Endothelial cell (in vitro differentiated cells): ENCODE data around the gene NOL4L. TPM values are rescaled to one million over a fixed set of nuclear protein-coding genes. Genes with fewer than 3 reads are reported as not detected.

Experiments
- DNase-seq: peaks from one replicate; pipeline ENCODE4 v3.0.0; 2021; ENCODE audit warnings: low spot score
- H3K27ac Mint-ChIP-seq: one replicate; pipeline ENCODE4 v1.8.0; 2021; ENCODE audit warnings: mixed read lengths, inconsistent platforms; ENCODE audit not compliant: unreplicated experiment
- H3K27me3 Mint-ChIP-seq: one replicate; pipeline ENCODE4 v1.8.0; 2021; ENCODE audit warnings: mild to moderate bottlenecking, moderate library complexity, mixed read lengths, inconsistent platforms; ENCODE audit not compliant: unreplicated experiment
- H3K36me3 Mint-ChIP-seq: one replicate; pipeline ENCODE4 v1.8.0; 2021; ENCODE audit warnings: mild to moderate bottlenecking, low read depth, mixed read lengths, inconsistent platforms; ENCODE audit not compliant: unreplicated experiment
- H3K4me1 Mint-ChIP-seq: one replicate; pipeline ENCODE4 v1.8.0; 2021; ENCODE audit warnings: mild to moderate bottlenecking, mixed read lengths, inconsistent platforms; ENCODE audit not compliant: unreplicated experiment
- H3K4me3 Mint-ChIP-seq: one replicate; pipeline ENCODE4 v1.8.0; 2021; ENCODE audit warnings: mild to moderate bottlenecking, mixed read lengths, inconsistent platforms; ENCODE audit not compliant: unreplicated experiment
- H3K9me3 Mint-ChIP-seq: one replicate; pipeline ENCODE4 v1.8.0; 2021; ENCODE audit warnings: mixed read lengths, inconsistent platforms; ENCODE audit not compliant: unreplicated experiment
- total RNA-seq: library from RNA; stranded (reverse); fragmentation: NEBNext Ultra II Directional; extraction: Animal tissue kit (Norgen Biotek cat#: 25700); gene quantifications from one replicate; pipeline ENCODE4 v1.2.1, GENCODE V29; 2021; ENCODE audit not compliant: unreplicated experiment
- TF ChIP-seq, protein P1 (sequence below): fragments of 200-600 bp; sonication (generic); IDR thresholded peaks from one replicate; pipeline ENCODE4 v1.5.0; 2021; ENCODE audit warnings: antibody characterized with exemption; ENCODE audit not compliant: unreplicated experiment

The NOL4L gene
- total RNA-seq, 1 donor from 2014 or later = 150 TPM

DNA sequence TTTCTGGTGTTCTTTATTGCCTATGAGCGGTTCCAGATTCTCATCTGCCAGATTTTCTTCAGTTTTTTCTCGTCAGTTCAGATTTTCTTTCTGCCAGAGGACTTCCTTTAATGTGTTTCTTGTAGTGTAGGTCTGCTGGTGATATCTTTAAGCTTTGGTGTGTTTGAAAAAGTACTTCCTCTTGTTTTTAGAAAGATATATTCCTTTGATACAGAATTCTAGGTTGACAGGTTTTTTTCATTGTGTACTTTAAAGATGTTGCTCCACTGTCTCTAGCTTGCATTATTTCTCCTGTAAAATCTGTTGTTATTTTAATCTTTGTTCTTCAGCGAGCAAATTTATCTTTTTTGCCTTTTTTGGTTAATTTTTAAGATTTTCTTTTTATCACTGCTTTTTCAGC is 190.1 kb downstream of the NOL4L start:
- Mint-ChIP-seq H3K4me3 (no peak overlapping the region), H3K4me1 (peaks cover 5% of the 10 kb centered on the region), H3K27ac (no peak overlapping the region), H3K9me3 (no peaks in the 10 kb centered on the region), H3K36me3 (peaks cover 7% of the 10 kb centered on the region), H3K27me3 (no peaks in the 10 kb centered on the region)
- DNase-seq = no peak
- TF ChIP-seq, protein P1, sequence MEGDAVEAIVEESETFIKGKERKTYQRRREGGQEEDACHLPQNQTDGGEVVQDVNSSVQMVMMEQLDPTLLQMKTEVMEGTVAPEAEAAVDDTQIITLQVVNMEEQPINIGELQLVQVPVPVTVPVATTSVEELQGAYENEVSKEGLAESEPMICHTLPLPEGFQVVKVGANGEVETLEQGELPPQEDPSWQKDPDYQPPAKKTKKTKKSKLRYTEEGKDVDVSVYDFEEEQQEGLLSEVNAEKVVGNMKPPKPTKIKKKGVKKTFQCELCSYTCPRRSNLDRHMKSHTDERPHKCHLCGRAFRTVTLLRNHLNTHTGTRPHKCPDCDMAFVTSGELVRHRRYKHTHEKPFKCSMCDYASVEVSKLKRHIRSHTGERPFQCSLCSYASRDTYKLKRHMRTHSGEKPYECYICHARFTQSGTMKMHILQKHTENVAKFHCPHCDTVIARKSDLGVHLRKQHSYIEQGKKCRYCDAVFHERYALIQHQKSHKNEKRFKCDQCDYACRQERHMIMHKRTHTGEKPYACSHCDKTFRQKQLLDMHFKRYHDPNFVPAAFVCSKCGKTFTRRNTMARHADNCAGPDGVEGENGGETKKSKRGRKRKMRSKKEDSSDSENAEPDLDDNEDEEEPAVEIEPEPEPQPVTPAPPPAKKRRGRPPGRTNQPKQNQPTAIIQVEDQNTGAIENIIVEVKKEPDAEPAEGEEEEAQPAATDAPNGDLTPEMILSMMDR = no peak

Other genes with a start within 250 kb of the NOL4L start
- 90.8 TPM for gene ASXL1, start 227.0 kb downstream of the NOL4L start, total RNA-seq
- not detected for gene C20orf203, start 88.6 kb upstream of the NOL4L start, total RNA-seq
- gene COMMD7, start 158.1 kb upstream of the NOL4L start, total RNA-seq = 73.7 TPM
- gene DNMT3B, start 177.1 kb upstream of the NOL4L start, total RNA-seq = 77.9 TPM
- 131 TPM for gene MAPRE1, start 234.6 kb upstream of the NOL4L start, total RNA-seq